Dedifferentiated amniotic fluid mesenchymal stem cell (primary cell): ENCODE measurements around the gene NEU4.
"Not testable (repeated sequence)": the region's sequence is repeated elsewhere in the genome, so short reads cannot be mapped to it uniquely, and the experiment has no call there.

ENCODE experiments used
- DNase-seq: peaks from one replicate; pipeline ENCODE4 v3.0.0-alpha.2; 2016; ENCODE audit errors: extremely low spot score

The NEU4 gene

GRCh38 chr2:241808721-241809382 is at the start of gene NEU4:
Gene NEU4, plus strand, starts transcription at chr2:241809193. Its CDS starts 5,292 bp downstream, at chr2:241814485.
- no peak for DNase-seq

- DNase-seq, result not testable (repeated sequence)
Measured at GRCh38 chr2:241759893-241760292, 49.1 kb upstream of the NEU4 start.

GRCh38 chr2:241760301-241760771 is 48.7 kb upstream of the NEU4 start:
- no peak for DNase-seq

GRCh38 chr2:241762321-241762932 is 46.6 kb upstream of the NEU4 start:
- DNase-seq, result no peak

- DNase-seq, result no peak
Measured at GRCh38 chr2:241762933-241763369, 46.0 kb upstream of the NEU4 start.

- DNase-seq, result no peak
Measured at GRCh38 chr2:241763551-241764274, 45.3 kb upstream of the NEU4 start.

GRCh38 chr2:241764275-241765241 is 44.4 kb upstream of the NEU4 start:
- no peak for DNase-seq

GRCh38 chr2:241767464-241768250 is 41.3 kb upstream of the NEU4 start:
- DNase-seq, result no peak

- no peak for DNase-seq
Measured at GRCh38 chr2:241768251-241768711, 40.7 kb upstream of the NEU4 start.

- DNase-seq, result no peak
Measured at GRCh38 chr2:241768850-241769249, 40.1 kb upstream of the NEU4 start.

GRCh38 chr2:241769819-241770184 is 39.2 kb upstream of the NEU4 start:
- DNase-seq, result no peak

- DNase-seq, result no peak
Measured at GRCh38 chr2:241770185-241770935, 38.6 kb upstream of the NEU4 start.

GRCh38 chr2:241770936-241771285 is 38.1 kb upstream of the NEU4 start:
- no peak for DNase-seq

- no peak for DNase-seq
Measured at GRCh38 chr2:241771286-241772062, 37.5 kb upstream of the NEU4 start.

- DNase-seq, result no peak
Measured at GRCh38 chr2:241772063-241772499, 36.9 kb upstream of the NEU4 start.

- no peak for DNase-seq
Measured at GRCh38 chr2:241773511-241774418, 35.2 kb upstream of the NEU4 start.

GRCh38 chr2:241774419-241775222 is 34.4 kb upstream of the NEU4 start:
- no peak for DNase-seq
